ENCODE measurements around the gene PACS2. TPM values are rescaled to one million over a fixed set of nuclear protein-coding genes. Genes with fewer than 3 reads are reported as not detected.

The PACS2 gene
- total and polyA plus RNA-seq, 2 of the 8 experiments (the other 6 are each of a cell fraction or from before 2014, with no cell fraction given), result 38.0 to 62.8 TPM

- Histone ChIP-seq H4K20me1 (replicated peaks in 1 of 2; ENCODE audit: control insufficient read depth in 1 of 2, insufficient read depth in 2 of 2, low read length in 2 of 2) (peaks cover 2 to 3% of the 10 kb centered on the region in 2 experiments), H2BK20ac (ENCODE audit: low read length) (no peak overlapping the region), H3K18ac (ENCODE audit: extremely low read depth, low read length) (no peak overlapping the region), H2AK5ac (ENCODE audit: low read depth, low read length) (no peak overlapping the region), H2BK12ac (ENCODE audit: low read depth, low read length) (no peak overlapping the region), H4K5ac (ENCODE audit: insufficient read length, low read depth, low read length) (no peak overlapping the region), H3K4me2 (ENCODE audit: insufficient read depth in 1 of 2, low read depth in 2 of 2, low read length in 2 of 2) (no peak overlapping the region), H3K4me3 (ENCODE audit: extremely low read depth in 1 of 4, insufficient read depth in 2 of 4, low read depth in 3 of 4, low read length in 4 of 4) (no peak overlapping the region), H3K27ac (ENCODE audit: low read depth, low read length) (no peak overlapping the region), H3K9ac (replicated peaks in 1 of 4; ENCODE audit: extremely low read depth in 1 of 4, low read depth in 3 of 4, low read length in 3 of 4) (no peak overlapping the region), H3K4me1 (replicated peaks in 1 of 4; ENCODE audit: control insufficient read depth in 3 of 4, insufficient read depth in 4 of 4, low read length in 3 of 4) (no peaks in the 10 kb centered on the region), H2AFZ (ENCODE audit: low read length) (no peak overlapping the region), H2BK120ac (replicated peaks; ENCODE audit: low read depth, low read length) (no peak overlapping the region), H2BK5ac (ENCODE audit: low read depth, low read length) (no peak overlapping the region), H3K14ac (ENCODE audit: insufficient read length) (no peak overlapping the region), H3K9me3 (ENCODE audit: insufficient read depth in 2 of 2, low read depth in 1 of 2, low read length in 1 of 2) (peaks cover 0 to 4% of the 10 kb centered on the region in 2 experiments; a peak in 1 of 4 replicates), H3K79me2 (ENCODE audit: control insufficient read depth in 1 of 2, insufficient read depth in 2 of 2, low read length in 2 of 2) (no peaks in the 10 kb centered on the region), H3K79me1 (ENCODE audit: low read depth, low read length) (no peaks in the 10 kb centered on the region), H4K8ac (ENCODE audit: extremely low read depth, insufficient read depth, low read length) (no peak overlapping the region), H3K23me2 (ENCODE audit: low read depth, low read length) (no peaks in the 10 kb centered on the region), H3K36me3 (ENCODE audit: control insufficient read depth in 2 of 4, insufficient read depth in 4 of 4, low read length in 3 of 4) (peaks cover 0 to 4% (median 0%) of the 10 kb centered on the region in 4 experiments; a peak in 1 of 8 replicates), H3K27me3 (replicated peaks in 1 of 4; ENCODE audit: control insufficient read depth in 3 of 4, extremely low read depth in 1 of 4, insufficient read depth in 3 of 4, low read length in 3 of 4) (no peaks in the 10 kb centered on the region; a peak in 1 of 7 replicates), H3K4ac (replicated peaks; ENCODE audit: insufficient read length, low read depth, low read length) (no peak overlapping the region), H3K56ac (replicated peaks; ENCODE audit: insufficient read length, low read depth, low read length) (no peak overlapping the region), H2BK15ac (ENCODE audit: low read length) (no peak overlapping the region), H4K91ac (replicated peaks; ENCODE audit: insufficient read length, low read length) (no peak overlapping the region), H3K23ac (ENCODE audit: insufficient read length) (no peak overlapping the region)
- ChIA-PET POLR2A (ENCODE audit: partially characterized antibody) (no interaction called here), CTCF (ENCODE audit: partially characterized antibody) (interaction anchor here (1.3 to 4.7 kb wide), 11 partner anchors 10 to 174 kb away, joined by 4 to 24 read pairs (median 7); no protein-coding TSS in a partner anchor)
- WGBS, 2 experiments (ENCODE audit: extremely low coverage in 1 of 2, insufficient coverage in 1 of 2, insufficient read length in 1 of 2, insufficient replicate concordance in 2 of 2, low coverage in 1 of 2, low lambda C conversion rate in 2 of 2, missing lambda C conversion rate in 1 of 2), result 96% methylated on average over 18 of the region's 28 CpGs; no CpG with 5 or more reads in 1 of the 2 experiments
- no peak for DNase-seq (ENCODE audit: low read depth in 1 of 2, low spot score in 2 of 2)
- FAIRE-seq, result no peak
- no peak for TF ChIP-seq JUND (IDR thresholded peaks at IDR 0.05; ENCODE audit: low read length)
- TF ChIP-seq TCF12 (IDR thresholded peaks at IDR 0.05; ENCODE audit: low read depth, low read length), result no peak
- TF ChIP-seq NRF1 (IDR thresholded peaks at IDR 0.05; ENCODE audit: low read depth, low read length), result no peak
- TF ChIP-seq JUN (IDR thresholded peaks at IDR 0.05; ENCODE audit: low read depth, low read length), result no peak
- TF ChIP-seq CHD1 (IDR thresholded peaks at IDR 0.05; ENCODE audit: low read depth, low read length), result no peak
Observed at GRCh38 chr14:105369653-105370040, 55.1 kb downstream of the PACS2 start.

All from H1 (cell line).